HL-60 (cell line): ENCODE results near the gene SIRPD.

Source experiments
- CTCF ChIP-seq: IDR thresholded peaks from one replicate; pipeline ENCODE4 v1.5.1; 2011; ENCODE audit warnings: low read length, control low read depth, inconsistent platforms; ENCODE audit not compliant: insufficient read depth
- POLR2AphosphoS5 ChIP-seq: IDR thresholded peaks from 2 replicates; pipeline ENCODE4 v1.6.1; 2012; ENCODE audit warnings: low read depth
- REST ChIP-seq: IDR thresholded peaks from 2 replicates; pipeline ENCODE4 v1.6.1; 2012; ENCODE audit warnings: low read depth; ENCODE audit not compliant: insufficient replicate concordance

- TF ChIP-seq CTCF (no peak), REST (no peak), POLR2AphosphoS5 (no peak)
Measured at GRCh38 chr20:1500496-1500895, 57.0 kb downstream of the SIRPD start.
